HG02973 (cell line): ENCODE data around the gene DAB2IP.
"Not testable (repeated sequence)": the region's sequence is repeated elsewhere in the genome, so short reads cannot be mapped to it uniquely, and the experiment has no call there.

Source experiments
- ATAC-seq: cut with Tn5 transposase; IDR thresholded peaks from one replicate; pipeline ENCODE4 v1.9.1; 2021; ENCODE audit warnings: moderate library complexity; ENCODE audit not compliant: unreplicated experiment

Gene DAB2IP

GRCh38 chr9:121785673-121786542 is 134.5 kb downstream of the DAB2IP start:
- no peak for ATAC-seq

GRCh38 chr9:121786543-121786948 is 135.1 kb downstream of the DAB2IP start:
- ATAC-seq = no peak

- no peak for ATAC-seq
These were observed 135.6 kb downstream of the DAB2IP start for GRCh38 chr9:121786998-121787422.

- no peak for ATAC-seq
These were observed 137.4 kb downstream of the DAB2IP start for GRCh38 chr9:121788686-121789366.

GRCh38 chr9:121790841-121791240 is 139.4 kb downstream of the DAB2IP start:
- ATAC-seq = no peak

GRCh38 chr9:121792476-121792875 is 141.0 kb downstream of the DAB2IP start:
- ATAC-seq = not testable (repeated sequence)

- ATAC-seq = not testable (repeated sequence)
These were observed 142.9 kb downstream of the DAB2IP start for GRCh38 chr9:121794334-121794733.

- ATAC-seq = no peak
These were observed 145.6 kb downstream of the DAB2IP start for GRCh38 chr9:121797081-121797480.

GRCh38 chr9:121798941-121799340 is 147.5 kb downstream of the DAB2IP start:
- ATAC-seq = no peak

GRCh38 chr9:121800376-121800775 is 148.9 kb downstream of the DAB2IP start:
- no peak for ATAC-seq

GRCh38 chr9:121801579-121801978 is 150.1 kb downstream of the DAB2IP start:
- ATAC-seq = no peak

- ATAC-seq = no peak
These were observed 151.3 kb downstream of the DAB2IP start for GRCh38 chr9:121802753-121803152.

- no peak for ATAC-seq
These were observed 155.8 kb downstream of the DAB2IP start for GRCh38 chr9:121807069-121807822.

GRCh38 chr9:121807823-121808278 is 156.4 kb downstream of the DAB2IP start:
- no peak for ATAC-seq

- no peak for ATAC-seq
These were observed 157.3 kb downstream of the DAB2IP start for GRCh38 chr9:121808781-121809180.

GRCh38 chr9:121809356-121810050 is 158.1 kb downstream of the DAB2IP start:
- no peak for ATAC-seq

- no peak for ATAC-seq
These were observed 159.1 kb downstream of the DAB2IP start for GRCh38 chr9:121810489-121810888.

GRCh38 chr9:121811140-121811539 is 159.7 kb downstream of the DAB2IP start:
- ATAC-seq = no peak

- ATAC-seq = no peak
These were observed 160.3 kb downstream of the DAB2IP start for GRCh38 chr9:121811751-121812150.

GRCh38 chr9:121812159-121812735 is 160.8 kb downstream of the DAB2IP start:
- ATAC-seq = no peak
